OCI-LY7 (cell line): ENCODE measurements around the gene ICE2. TPM values are rescaled to one million over a fixed set of nuclear protein-coding genes. Genes with fewer than 3 reads are reported as not detected.

Experiments
- BruUV-seq: library from RNA; stranded (reverse); fragments of 400-500 nt; replicated peaks from 2 replicates; lab custom pipeline; 2021; lab: Mats Ljungman, UMichigan
- CTCF ChIA-PET: fragments of 300-600 bp; sonication (Branson Sonifier 250); formaldehyde crosslinking; loops from one replicate; lab custom pipeline; 2022; ENCODE audit warnings: antibody characterized with exemption; ENCODE audit not compliant: unreplicated experiment; lab: Charles Lee
- POLR2A ChIA-PET: fragments of 300-600 bp; sonication (Branson Sonifier 250); formaldehyde crosslinking; loops from one replicate; lab custom pipeline; 2022; ENCODE audit warnings: antibody characterized with exemption; lab: Charles Lee
- DNase-seq: peaks from one replicate; pipeline ENCODE4 v3.0.0-alpha.2; 2015; ENCODE audit warnings: low spot score
- H2AFZ ChIP-seq: fragments of 200-600 bp; sonication (generic), shearing (Covaris generic); 2 replicates; pipeline ENCODE4 v1.6.1; 2014; ENCODE audit warnings: mild to moderate bottlenecking, antibody characterized with exemption, low read length, moderate library complexity
- H3K27ac ChIP-seq: fragments of 200-600 bp; sonication (generic); 2 replicates; pipeline ENCODE4 v1.5.1; 2014; ENCODE audit warnings: mixed run types, low read depth, mild to moderate bottlenecking, moderate library complexity, low read length, inconsistent platforms; ENCODE audit not compliant: poor library complexity, severe bottlenecking
- H3K36me3 ChIP-seq: fragments of 200-600 bp; sonication (generic); 2 replicates; pipeline ENCODE4 v1.6.1; 2014; ENCODE audit warnings: mild to moderate bottlenecking, antibody characterized with exemption, low read length, moderate library complexity, mixed read lengths; ENCODE audit not compliant: insufficient read depth
- H3K4me1 ChIP-seq: fragments of 200-600 bp; sonication (generic); 2 replicates; pipeline ENCODE4 v1.5.1; 2014; ENCODE audit warnings: mild to moderate bottlenecking, low read length; ENCODE audit not compliant: insufficient read depth, poor library complexity, severe bottlenecking
- H3K4me2 ChIP-seq: fragments of 200-600 bp; sonication (generic); 2 replicates; pipeline ENCODE4 v1.6.1; 2014; ENCODE audit warnings: mild to moderate bottlenecking, low read length
- H3K4me3 ChIP-seq: fragments of 200-600 bp; sonication (generic); 2 replicates; pipeline ENCODE4 v1.5.1; 2014; ENCODE audit warnings: mild to moderate bottlenecking, low read depth, low read length; ENCODE audit not compliant: poor library complexity, severe bottlenecking
- H3K79me2 ChIP-seq: fragments of 200-600 bp; sonication (generic); 2 replicates; pipeline ENCODE4 v1.6.1; 2016; ENCODE audit warnings: low read depth, mild to moderate bottlenecking, low read length, moderate library complexity, mixed read lengths; ENCODE audit not compliant: insufficient read depth
- H3K9me2 ChIP-seq: fragments of 200-600 bp; sonication (generic); 2 replicates; pipeline ENCODE4 v1.6.1; 2016; ENCODE audit warnings: mild to moderate bottlenecking, low read length, mixed read lengths; ENCODE audit not compliant: insufficient read depth
- H3K9me3 ChIP-seq: fragments of 200-600 bp; sonication (generic); 2 replicates; pipeline ENCODE4 v1.6.1; 2014; ENCODE audit warnings: mild to moderate bottlenecking, mixed run types, low read length, mixed read lengths
- H4K20me1 ChIP-seq: fragments of 200-600 bp; sonication (generic); 2 replicates; pipeline ENCODE4 v1.6.1; 2014; ENCODE audit warnings: mild to moderate bottlenecking, antibody characterized with exemption, low read length, moderate library complexity, mixed read lengths; ENCODE audit not compliant: insufficient read depth
- CTCF ChIP-seq: fragments of 200-600 bp; sonication (generic); conservative IDR thresholded peaks from 2 replicates; pipeline ENCODE4 v1.5.1; 2014; ENCODE audit warnings: mild to moderate bottlenecking, antibody characterized with exemption, low read length, moderate library complexity, mixed read lengths
- EZH2phosphoT487 ChIP-seq: fragments of 200-600 bp; sonication (generic); IDR thresholded peaks from 2 replicates; pipeline ENCODE4 v1.6.1; 2018; ENCODE audit warnings: low read depth, borderline replicate concordance, mild to moderate bottlenecking, mixed run types, antibody characterized with exemption, low read length, moderate library complexity, mixed read lengths
- intact Hi-C: fragments of 100-400 bp; cut with micrococcal nuclease; formaldehyde crosslinking; loops from one replicate; pipeline ENCODE4 v1.10.0; 2022; ENCODE audit not compliant: unreplicated experiment
- total RNA-seq, 2 experiments: library from RNA; depleted of rRNA in 1 of 2; stranded (reverse); fragments of >200 nt in 1 of 2; shearing (Covaris generic) in 1 of 2; gene quantifications; 2 replicates each; pipeline ENCODE4 v1.2.3, GENCODE V29; 2014 to 2022

Gene ICE2
- total RNA-seq, 2 experiments from 2014 or later: 37.1 to 78.1 TPM

- Histone ChIP-seq H3K4me1 (no peaks in the 10 kb centered on the region), H2AFZ (no peak overlapping the region), H3K27ac (no peak overlapping the region), H3K4me3 (no peak overlapping the region), H3K79me2 (no peaks in the 10 kb centered on the region), H3K36me3 (peaks cover 66% of the 10 kb centered on the region), H3K4me2 (no peak overlapping the region), H3K9me3 (no peaks in the 10 kb centered on the region), H4K20me1 (no peaks in the 10 kb centered on the region), H3K9me2 (no peaks in the 10 kb centered on the region)
- intact Hi-C loops: no loop called here
- CTCF ChIA-PET: no interaction called here
- no peak for TF ChIP-seq EZH2phosphoT487
- no peak for TF ChIP-seq CTCF
- POLR2A ChIA-PET: interaction anchor here (1.3 kb wide), 1 partner anchor 9 kb away, joined by 4 read pairs; no protein-coding TSS in a partner anchor
- BruUV-seq: no TSS peak
- DNase-seq: no peak
These were observed 52.0 kb downstream of the ICE2 start for GRCh38 chr15:60426870-60427508.

GRCh38 chr15:60425461-60425860 is 53.5 kb downstream of the ICE2 start:
- Histone ChIP-seq H3K9me2 (no peaks in the 10 kb centered on the region), H3K79me2 (no peaks in the 10 kb centered on the region), H3K4me2 (no peak overlapping the region), H3K36me3 (peaks cover 70% of the 10 kb centered on the region), H3K4me3 (no peak overlapping the region), H3K9me3 (no peaks in the 10 kb centered on the region), H3K27ac (no peak overlapping the region), H2AFZ (no peak overlapping the region), H3K4me1 (no peaks in the 10 kb centered on the region), H4K20me1 (no peaks in the 10 kb centered on the region)
- CTCF ChIA-PET: no interaction called here
- POLR2A ChIA-PET: no interaction called here
- intact Hi-C loops: no loop called here
- no peak for DNase-seq
- BruUV-seq: no TSS peak
- TF ChIP-seq CTCF: no peak
- no peak for TF ChIP-seq EZH2phosphoT487

- Histone ChIP-seq H3K27ac (no peak overlapping the region), H3K9me3 (no peaks in the 10 kb centered on the region), H3K4me2 (no peak overlapping the region), H3K36me3 (peaks cover 70% of the 10 kb centered on the region), H2AFZ (no peak overlapping the region), H3K4me3 (no peak overlapping the region), H4K20me1 (no peaks in the 10 kb centered on the region), H3K9me2 (no peaks in the 10 kb centered on the region), H3K4me1 (no peaks in the 10 kb centered on the region), H3K79me2 (no peaks in the 10 kb centered on the region)
- intact Hi-C loops: no loop called here
- DNase-seq: no peak
- ChIA-PET CTCF (no interaction called here), POLR2A (no interaction called here)
- TF ChIP-seq CTCF: no peak
- TF ChIP-seq EZH2phosphoT487: no peak
- no TSS peak for BruUV-seq
These were observed 54.9 kb downstream of the ICE2 start for GRCh38 chr15:60424006-60424405.
